NCI-H1105 treated with DMSO at 0.1 percent for 48 hours (cell line): ENCODE measurements around the gene STX4.

Source experiments
- DNase-seq: peaks from one replicate; lab custom pipeline; 2025; lab: John Stamatoyannopoulos, UW

Gene STX4

DNA sequence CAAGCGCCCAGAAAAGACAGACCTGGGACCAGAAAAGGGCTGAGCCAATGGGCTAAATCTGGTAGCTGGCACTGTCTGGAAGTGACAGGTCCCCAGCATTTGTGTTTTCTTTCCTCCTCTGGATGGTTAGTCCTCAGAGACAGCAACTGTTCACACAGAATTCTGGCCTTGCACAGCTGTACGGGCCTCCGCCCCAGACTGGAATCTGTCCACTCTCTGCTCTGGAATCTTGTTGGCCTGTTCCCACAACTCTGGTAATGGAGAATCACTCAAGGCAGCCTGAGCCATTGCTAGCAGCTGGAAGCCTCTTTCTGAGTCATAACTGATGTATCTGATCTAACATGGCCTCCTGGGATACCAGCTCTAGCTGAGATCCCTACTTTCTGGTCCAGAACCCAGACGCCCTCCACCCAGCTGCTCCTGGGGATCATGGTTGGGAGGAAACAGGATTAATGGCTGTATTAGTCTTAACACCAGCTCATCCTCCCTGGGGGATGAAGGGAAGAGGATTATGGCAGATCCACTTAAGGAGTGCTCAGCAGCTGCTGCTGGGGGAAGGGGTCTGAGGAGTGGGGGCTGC lies 31.6 kb downstream of the STX4 start:
- DNase-seq = no peak

DNA sequence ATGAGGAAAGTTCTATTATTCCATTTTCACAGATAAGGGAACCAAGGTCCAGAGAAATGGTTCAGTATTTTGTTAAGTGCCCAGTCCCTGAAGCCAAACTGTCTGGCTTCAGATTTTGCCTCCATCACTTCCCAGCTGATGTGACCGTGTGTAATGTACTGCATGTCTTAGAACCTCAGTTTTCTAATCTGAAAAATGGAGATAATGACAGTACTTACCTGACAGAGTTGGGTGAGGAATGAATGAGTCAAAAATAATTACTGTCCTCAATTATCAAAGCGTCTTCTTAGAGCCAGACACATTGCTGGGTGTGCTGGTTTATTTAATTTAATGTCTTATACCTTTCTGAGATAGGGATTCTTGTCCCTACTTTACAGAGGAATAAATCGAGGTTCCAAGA lies 34.0 kb downstream of the STX4 start:
- DNase-seq = no peak

DNA sequence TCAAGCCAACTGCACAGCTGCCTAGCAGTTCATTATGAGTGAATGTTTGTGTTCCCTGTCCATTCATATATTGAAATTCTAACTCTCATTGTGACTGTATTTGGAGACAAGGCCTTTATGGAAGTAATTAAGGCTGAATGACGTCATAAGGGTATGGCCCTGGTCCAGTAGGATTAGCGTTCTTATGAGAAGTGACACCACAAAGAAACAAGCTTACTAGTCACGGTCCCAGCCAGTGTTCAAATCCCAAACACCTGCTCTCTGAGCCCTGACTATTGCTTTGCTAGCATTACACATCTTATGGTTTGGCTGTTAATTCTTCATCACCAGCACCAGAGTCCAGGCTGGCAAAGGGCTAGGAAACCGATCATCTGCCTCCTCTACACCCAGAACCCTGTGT lies 38.5 kb downstream of the STX4 start:
- DNase-seq = no peak

DNA sequence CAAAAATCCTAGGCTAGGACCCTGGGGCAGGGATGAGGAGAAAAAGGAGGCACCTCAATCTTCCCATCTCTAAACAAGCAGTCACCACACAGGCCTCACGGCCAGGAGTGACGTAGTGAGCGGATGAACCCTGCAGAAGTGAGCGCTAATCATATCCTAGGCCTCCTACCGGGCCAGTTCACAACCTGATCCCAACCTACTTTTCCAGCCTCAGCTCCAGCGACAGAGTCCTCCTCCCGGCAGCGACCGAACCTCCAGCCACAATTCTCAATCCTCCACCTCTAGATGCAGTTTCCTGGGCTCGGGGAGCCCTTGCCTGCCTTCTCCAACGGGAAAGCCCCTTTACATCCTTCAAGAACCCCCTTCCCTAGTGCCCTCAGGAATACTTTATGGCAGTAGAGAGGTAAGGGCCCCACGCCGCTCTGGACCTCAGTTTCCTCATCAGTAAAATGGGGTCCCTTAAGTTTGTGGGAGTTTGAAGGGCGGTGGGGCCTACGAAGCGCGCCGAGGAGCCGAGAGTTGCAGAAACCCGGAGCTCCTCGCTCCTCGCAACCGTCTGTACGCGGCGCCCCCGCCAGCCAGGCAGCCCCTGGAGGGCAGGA lies 39.3 kb downstream of the STX4 start:
- no peak for DNase-seq

DNA sequence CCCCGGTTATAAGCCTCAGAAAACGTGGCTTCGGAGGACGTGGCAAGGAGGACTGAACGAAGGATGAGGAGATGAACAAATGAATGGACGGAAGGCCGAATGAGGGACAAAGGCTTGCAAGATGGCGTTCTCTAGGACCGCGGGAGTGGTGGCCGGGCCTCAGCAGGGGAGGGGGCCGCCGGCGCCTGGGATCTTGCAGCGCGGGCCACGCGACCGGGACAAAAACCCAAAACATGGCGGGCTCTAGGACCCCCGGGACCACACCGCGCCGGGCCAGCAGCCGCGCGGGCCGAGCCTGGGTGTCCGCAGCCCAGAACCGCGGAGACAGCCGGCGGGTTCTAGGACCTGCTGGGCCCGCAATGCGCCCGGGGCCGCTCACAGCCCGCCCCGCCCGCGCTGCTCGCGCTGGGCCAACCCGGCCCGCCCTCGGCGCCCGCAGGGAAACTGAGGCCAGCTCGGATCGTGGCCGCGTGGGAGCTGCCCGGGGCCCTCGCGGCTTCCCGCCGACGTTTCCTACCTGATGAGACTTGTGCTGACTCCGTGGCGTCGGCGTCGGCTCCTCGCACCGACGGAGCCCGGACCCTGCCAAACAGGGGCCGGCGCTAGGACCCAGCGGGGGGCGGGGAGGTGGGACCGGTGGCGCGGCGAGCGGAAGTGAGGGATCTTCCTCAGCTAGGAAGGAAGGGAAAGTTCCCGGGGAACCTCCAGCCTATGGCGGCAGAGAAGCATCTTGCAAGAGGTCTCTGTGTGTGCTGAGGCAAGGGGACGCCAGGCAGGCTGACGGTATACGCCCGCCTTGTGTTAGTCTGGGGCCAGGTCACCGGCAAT lies 40.0 kb downstream of the STX4 start:
- peak; percentile 71 for DNase-seq

DNA sequence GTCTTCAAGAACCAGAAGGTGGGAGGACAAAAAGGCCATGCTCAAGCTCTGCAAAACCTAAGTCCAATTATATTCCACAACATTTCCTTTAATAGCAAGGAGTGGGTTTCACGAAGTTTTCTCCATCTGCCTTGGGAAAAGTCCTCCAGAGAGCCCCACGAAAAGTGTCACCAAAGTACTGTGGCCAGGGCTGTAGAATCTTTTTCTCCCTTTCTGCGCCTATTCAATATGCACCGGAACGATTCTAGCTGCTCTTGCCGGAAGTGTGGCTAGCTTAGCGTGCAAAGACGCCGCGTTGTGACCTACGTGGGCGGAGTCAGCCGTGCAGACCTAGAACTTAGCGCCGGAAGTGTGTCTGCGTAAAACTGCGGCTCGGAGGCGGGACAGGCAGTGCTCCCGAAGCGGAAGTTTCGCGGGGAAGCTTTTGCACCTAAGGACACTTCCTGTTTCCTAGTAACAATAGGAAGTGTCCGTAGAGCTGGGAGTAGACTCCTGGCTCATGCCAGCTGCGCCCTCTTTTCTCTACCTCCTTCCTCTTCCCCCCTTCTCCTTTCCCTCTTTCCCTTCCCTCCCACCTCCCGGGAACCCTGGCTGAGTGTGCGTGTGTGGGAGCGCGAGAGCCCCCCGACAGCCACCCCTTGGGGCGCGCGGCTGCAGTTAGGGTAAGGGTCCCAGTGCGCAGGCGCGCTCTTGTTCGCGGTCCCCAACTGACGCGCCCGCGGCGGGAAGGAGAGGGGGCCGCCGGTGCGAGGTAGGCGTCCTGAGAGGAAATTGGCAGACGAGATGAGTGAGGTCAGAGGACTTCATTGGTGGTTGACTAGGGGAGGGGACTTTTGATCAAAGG lies 40.8 kb downstream of the STX4 start, which contains the start of the genes ZNF646 and ZNF668:
TSS of gene ZNF646 (plus strand) at position 453 of the 844 bp plus-strand sequence. CDS start 1,903 bp downstream, outside the sequence.
TSS of gene ZNF668 (minus strand) at position 271 of the 844 bp plus-strand sequence. CDS start 9,781 bp downstream, outside the sequence.
- peak; percentile 98 for DNase-seq

DNA sequence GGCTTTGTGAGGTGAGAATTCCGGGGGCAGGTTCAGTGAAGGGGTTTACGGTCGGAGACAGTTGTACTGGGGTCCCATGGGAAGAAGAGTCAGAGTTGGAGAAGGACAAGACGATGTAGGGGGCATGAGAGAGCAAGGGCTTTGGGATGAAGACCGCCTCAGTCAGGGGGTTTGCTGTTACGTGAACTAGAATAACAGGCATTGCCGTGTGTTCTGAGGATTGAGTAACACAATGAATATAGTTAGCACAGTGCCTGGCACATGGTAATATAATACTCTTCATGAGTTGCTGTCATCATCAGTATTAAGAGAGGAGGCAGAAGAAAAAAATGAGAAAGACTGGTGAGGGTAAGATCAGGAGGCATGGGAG lies 41.4 kb downstream of the STX4 start:
- no peak for DNase-seq

DNA sequence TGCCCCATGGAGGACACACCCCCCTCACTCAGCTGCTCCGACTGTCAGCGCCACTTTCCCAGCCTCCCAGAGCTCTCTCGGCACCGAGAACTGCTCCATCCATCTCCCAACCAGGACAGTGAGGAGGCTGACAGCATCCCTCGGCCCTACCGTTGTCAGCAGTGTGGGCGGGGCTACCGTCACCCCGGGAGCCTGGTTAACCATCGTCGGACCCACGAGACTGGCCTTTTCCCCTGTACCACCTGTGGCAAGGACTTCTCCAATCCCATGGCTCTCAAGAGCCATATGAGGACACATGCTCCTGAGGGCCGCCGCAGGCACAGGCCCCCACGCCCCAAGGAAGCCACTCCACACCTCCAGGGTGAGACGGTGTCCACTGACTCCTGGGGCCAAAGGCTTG lies 43.0 kb downstream of the STX4 start:
- no peak for DNase-seq

DNA sequence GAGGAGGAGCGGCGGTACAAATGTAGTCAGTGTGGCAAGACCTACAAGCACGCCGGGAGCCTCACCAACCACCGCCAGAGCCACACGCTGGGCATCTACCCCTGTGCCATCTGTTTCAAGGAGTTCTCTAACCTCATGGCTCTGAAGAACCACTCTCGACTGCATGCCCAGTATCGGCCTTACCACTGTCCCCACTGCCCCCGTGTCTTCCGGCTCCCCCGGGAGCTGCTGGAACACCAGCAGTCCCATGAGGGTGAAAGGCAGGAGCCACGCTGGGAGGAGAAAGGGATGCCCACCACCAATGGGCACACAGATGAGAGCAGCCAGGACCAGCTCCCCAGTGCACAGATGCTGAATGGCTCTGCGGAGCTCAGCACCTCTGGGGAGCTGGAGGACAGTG lies 43.7 kb downstream of the STX4 start:
- no peak for DNase-seq

DNA sequence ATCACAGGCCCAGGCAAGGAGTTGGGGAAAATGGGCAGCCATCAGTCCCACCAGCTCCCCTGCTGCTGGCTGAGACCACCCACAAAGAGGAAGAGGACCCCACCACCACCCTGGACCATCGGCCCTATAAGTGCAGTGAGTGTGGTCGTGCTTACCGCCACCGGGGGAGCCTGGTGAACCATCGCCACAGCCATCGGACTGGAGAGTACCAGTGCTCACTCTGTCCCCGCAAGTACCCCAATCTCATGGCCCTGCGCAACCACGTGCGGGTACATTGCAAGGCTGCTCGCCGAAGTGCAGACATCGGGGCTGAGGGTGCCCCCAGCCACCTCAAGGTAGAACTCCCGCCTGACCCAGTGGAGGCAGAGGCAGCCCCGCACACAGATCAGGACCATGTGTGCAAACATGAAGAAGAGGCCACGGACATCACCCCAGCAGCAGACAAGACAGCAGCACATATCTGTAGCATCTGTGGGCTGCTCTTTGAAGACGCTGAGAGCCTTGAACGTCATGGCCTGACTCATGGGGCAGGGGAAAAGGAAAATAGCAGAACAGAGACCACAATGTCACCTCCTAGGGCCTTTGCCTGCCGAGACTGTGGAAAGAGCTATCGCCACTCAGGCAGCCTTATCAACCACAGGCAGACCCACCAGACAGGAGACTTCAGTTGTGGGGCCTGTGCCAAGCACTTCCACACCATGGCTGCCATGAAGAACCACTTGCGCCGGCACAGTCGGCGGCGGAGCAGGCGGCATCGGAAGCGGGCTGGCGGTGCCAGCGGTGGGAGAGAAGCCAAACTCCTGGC lies 44.4 kb downstream of the STX4 start:
- no peak for DNase-seq

DNA sequence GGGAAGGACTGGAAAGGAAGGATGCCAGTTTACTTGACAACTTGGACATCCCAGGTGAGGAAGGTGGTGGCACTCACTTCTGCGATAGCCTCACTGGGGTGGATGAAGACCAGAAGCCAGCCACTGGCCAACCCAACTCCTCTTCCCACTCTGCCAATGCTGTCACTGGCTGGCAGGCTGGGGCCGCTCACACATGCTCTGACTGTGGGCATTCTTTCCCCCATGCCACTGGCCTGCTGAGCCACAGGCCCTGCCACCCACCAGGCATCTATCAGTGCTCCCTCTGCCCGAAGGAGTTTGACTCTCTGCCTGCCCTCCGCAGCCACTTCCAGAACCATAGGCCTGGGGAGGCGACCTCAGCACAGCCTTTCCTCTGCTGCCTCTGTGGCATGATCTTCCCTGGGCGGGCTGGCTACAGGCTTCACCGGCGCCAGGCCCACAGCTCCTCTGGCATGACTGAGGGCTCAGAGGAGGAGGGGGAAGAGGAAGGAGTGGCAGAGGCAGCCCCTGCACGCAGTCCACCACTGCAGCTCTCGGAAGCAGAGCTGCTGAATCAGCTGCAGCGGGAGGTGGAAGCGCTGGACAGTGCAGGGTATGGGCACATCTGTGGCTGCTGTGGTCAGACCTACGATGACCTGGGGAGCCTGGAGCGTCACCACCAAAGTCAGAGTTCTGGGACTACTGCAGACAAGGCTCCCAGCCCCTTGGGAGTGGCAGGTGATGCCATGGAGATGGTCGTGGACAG lies 45.4 kb downstream of the STX4 start:
- DNase-seq = no peak

DNA sequence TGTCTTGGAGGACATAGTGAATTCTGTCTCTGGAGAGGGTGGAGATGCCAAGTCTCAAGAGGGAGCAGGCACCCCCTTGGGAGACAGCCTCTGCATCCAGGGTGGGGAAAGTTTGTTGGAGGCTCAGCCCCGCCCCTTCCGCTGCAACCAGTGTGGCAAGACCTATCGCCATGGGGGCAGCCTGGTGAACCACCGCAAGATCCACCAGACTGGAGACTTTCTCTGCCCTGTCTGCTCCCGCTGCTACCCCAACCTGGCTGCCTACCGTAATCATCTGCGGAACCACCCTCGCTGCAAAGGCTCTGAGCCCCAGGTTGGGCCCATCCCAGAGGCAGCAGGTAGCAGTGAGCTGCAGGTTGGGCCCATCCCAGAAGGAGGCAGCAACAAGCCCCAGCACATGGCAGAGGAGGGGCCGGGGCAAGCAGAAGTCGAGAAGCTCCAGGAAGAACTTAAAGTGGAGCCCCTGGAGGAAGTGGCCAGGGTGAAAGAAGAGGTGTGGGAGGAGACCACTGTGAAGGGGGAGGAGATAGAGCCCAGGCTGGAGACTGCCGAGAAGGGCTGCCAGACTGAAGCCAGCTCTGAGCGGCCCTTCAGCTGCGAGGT lies 46.1 kb downstream of the STX4 start:
- DNase-seq = no peak

DNA sequence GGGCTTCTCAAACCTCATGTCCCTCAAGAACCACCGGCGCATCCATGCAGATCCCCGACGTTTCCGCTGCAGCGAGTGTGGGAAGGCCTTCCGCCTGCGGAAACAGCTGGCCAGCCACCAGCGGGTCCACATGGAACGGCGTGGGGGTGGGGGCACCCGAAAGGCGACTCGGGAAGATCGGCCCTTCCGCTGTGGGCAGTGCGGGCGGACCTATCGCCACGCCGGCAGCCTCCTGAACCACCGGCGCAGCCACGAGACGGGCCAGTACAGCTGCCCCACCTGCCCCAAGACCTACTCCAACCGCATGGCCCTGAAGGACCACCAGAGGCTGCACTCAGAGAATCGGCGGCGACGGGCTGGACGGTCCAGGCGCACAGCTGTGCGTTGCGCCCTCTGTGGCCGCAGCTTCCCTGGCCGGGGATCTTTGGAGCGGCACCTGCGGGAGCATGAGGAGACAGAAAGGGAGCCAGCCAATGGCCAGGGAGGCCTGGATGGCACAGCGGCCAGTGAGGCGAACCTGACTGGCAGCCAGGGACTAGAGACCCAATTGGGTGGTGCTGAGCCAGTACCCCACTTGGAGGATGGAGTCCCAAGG lies 46.8 kb downstream of the STX4 start:
- no peak for DNase-seq

DNA sequence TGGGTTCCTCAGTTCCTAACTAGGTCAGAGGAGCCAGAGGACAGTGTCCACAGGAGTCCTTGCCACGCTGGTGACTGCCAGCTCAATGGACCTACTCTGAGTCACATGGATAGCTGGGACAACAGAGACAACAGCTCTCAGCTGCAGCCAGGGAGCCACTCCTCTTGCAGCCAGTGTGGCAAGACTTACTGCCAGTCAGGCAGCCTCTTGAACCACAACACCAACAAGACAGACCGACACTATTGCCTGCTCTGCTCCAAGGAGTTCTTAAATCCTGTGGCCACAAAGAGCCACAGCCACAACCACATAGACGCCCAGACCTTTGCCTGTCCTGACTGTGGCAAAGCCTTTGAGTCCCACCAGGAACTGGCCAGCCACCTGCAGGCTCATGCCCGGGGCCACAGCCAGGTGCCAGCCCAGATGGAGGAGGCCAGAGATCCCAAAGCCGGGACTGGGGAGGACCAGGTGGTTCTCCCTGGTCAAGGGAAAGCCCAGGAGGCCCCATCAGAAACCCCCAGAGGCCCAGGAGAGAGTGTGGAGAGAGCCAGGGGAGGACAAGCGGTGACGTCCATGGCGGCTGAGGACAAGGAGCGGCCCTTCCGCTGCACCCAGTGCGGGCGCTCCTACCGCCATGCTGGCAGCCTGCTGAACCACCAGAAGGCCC lies 47.5 kb downstream of the STX4 start:
- DNase-seq = no peak

DNA sequence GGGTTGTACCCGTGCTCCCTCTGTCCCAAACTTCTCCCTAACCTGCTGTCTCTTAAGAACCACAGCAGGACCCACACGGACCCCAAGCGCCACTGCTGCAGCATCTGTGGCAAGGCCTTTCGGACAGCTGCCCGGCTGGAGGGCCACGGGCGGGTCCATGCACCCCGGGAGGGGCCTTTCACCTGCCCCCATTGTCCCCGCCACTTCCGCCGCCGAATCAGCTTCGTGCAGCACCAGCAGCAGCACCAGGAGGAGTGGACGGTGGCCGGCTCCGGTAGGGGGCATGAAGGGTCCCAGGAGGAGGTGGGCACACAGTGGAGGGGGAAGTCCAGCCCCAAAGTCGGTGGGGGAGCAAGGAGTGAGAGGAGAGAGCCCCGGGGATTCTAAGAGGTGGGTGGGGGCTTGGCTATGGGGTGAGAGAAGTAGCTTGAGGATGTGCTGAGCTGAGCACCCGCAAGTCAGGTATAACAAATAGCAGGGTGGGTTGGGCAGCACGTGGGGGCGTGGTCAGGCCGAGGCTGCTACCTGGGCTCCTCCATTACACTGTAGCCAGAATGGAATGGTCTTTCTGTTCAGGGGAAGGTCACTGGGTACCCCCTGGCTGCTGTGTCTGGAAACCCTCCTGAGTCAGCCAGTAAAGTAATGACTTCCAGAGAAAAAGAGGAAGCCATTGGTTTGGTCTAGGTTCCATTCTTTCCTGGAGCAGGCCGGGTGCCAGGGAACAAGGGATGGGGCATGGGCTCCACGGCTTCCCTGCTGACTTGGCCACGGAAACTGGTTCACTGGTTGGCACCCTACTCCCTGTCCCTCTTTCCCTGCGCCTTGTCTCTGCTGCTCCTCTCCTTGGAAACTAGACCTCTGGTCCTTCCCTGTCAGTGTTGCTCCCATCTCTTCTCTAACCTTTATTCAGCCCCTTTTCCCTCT lies 48.3 kb downstream of the STX4 start:
- DNase-seq = no peak

DNA sequence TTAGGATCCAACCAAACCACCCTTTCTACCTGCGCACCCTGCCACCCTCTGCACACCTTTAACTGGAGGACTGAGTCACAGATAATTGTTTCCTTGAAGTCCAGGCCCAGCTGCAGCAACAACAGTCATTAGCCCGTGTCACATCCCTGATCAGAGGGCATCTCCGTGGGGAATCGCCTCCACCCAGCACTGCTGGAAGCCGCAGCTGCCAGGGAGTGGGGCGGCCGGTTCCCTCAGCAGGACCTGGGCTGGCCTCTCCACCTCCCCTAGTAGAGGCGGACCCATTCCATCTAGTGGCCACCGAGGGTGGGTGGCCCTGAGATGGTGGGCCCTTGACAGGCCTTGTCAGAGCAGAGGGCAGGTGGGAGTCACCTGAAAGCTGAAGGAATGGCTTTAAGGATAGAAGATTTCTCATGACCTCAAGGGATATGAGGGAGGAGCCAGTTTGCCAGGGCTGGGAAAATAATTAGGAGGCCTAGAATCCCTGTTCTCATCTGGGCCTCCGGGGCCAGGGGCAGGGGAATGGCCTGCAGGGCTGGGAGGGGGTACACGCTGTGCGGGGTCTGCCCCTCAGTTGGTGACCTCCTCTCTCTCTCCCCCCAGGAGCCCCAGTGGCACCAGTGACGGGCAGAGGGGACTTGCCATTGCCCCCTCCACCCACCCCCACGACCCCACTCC lies 49.1 kb downstream of the STX4 start:
- DNase-seq = no peak

DNA sequence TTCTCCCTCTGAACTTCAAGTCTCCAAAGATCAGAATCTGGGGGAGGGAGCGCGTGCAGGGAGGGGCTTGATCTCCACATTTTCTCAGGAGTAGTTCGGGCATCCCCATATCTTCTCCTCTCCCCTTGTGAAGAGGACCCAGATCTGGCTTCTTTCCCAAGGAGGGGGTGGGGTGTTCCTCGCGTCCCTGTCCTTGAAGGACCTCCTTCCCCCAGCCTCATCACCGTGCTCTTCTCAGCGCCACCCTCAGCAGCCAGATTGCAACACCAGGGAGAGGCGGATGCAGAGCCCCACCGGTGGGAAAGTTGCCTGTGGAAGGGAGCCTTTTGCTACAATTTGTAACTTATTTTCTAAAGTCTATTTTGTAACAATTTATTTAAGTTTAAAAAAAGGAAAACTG lies 49.7 kb downstream of the STX4 start:
- no peak for DNase-seq

DNA sequence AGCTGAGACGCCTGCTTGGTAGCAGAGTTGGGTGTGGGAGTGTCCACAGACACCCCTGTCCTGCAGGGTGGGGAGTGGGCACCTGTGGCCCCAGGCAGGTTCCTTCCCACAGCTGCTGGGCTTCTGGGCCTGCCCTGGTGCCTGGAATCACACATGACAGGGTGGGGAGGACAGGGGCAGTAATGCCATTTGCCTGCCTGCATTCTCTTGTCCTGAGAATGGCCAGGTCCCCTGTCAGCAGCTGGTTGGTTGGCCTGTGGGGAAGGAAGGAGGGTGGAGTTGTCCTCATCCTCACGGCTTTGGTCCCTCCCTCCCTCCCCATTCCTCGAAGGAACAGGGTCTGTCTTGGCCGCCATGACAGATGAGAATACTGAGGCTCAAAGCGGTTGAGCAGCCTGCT lies 50.2 kb downstream of the STX4 start:
- no peak for DNase-seq
